Measurements from ENCODE around the gene PPHLN1.
"Not testable (repeated sequence)": the region's sequence is repeated elsewhere in the genome, so short reads cannot be mapped to it uniquely, and the experiment has no call there.

Gene PPHLN1

DNA sequence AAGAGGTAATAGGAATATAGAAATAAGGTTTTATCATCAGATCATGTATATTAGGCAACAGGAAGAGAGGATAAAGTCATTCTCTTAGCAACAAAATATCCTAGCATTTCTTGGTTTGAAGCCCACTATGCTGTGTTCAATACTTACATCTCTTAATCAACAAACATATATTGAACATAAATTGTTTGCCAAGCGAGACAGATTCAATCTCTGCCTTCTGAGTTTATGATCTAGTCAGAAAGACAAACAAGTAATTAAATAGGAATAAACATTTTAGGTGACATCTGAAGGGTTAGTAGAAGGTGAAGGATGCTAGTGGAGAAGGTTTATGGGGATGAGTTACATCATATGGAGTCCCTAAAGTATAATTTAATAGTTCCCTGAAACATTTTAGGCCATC, 54.8 kb downstream of the PPHLN1 start:
- DNase-seq: no peak

DNA sequence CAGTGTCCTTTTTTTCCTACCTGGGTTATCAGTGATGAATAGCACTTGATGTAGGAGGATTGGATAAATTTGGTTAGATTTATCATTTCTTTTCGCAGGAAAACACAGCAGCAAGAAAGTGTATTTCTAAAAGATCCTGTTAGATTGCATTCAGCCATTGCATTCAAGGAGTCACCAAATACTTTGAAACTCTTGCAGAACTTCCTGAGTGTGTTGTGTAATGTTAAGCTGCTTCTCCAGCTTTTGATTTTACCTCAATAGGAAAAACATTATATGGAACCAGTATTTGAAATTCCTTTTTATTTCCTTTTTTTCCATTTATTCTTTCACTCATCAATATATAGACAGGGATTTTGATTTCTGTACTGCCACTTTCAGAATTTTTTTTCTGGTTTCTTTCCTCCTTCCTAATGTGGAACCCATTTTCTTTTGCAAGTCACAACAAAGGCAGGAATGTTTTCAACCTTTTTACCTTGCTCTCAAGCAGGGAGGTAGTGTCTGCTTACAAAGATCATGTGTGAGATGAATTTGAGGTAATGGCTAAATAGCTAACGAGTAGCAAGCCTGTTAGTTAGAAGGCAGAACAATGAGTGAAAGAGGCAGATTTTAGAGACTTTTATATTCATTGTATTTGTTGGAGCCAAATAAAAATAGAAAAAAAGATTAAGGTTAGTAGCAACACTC, 56.2 kb downstream of the PPHLN1 start:
- DNase-seq: no peak

DNA sequence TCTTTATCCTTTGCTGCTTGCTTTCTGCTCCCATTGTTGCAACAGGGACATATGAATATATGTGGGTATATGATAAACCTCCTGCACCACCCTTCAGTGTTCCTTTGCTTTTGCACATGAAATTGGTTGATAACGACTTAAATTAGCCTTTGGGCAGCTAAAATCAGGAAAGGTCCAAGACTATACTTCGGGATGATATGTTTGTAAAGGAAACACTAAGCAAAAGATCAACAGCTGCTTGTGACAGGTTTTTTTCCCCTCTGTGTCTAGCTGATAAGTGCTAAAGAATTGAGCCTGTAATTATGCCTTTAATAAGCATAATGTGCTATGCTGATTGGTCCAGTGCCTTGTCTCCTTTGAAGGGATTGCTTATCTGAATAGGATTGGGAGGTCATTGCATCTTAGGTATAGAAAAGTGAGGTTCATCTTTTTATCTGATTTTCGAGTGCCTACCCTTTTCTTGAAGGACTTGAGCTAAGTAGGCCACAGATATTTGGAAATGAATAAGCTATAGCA, 59.4 kb downstream of the PPHLN1 start:
- no peak for DNase-seq

DNA sequence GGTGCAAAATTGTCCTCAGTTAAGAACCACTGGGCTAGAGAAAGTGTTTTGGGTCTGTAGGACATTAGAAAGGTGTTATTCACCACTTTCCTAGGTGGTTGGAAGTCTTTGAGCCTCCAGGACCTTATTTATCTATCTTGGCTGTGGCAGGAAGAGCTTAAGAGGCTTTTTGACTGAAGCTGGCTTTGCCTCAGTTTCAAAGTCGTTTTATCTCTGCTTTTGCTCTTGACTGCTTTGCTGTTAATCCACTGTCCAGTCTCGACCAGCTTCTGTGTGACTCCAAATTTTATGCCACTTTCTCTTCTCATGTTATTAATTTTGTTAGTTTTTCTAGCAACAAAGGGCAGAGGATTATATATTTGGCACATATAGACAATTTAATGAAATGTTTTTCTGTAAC, 60.3 kb downstream of the PPHLN1 start:
- no peak for DNase-seq

DNA sequence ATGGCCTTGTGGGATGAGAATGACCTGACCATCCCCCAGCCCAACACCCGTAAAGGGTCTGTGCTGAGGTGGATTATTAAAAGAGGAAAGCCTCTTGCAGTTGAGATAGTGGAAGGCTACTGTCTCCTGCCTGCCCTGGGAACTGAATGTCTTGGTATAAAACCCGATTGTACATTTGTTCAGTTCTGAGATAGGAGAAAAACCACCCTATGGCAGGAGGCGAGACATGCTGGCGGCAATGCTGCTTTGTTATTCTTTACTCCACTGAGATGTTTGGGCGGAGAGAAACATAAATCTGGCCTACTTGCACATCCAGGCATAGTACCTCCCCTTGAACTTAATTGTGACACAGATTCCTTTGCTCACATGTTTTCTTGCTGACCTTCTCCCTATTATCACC, 62.1 kb downstream of the PPHLN1 start:
- DNase-seq: not testable (repeated sequence)

DNA sequence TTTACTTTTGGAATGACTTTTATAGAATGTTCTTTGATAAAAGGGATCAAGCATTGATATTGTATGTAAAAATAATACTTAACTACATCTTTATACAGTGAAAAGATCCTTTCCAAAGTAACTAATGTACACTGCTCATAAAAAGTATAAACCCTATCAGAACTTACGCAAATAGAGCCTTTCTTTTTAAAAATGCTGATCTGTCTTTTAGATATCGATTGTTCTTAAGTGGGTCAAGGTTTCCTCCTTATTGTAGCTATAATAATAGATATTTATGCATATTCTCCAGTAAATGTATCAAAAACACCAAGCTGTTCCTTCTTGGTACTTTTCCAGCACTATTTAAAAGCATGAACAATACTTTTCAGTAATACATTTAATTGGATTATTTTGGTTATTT, 68.5 kb downstream of the PPHLN1 start:
- no peak for DNase-seq

DNA sequence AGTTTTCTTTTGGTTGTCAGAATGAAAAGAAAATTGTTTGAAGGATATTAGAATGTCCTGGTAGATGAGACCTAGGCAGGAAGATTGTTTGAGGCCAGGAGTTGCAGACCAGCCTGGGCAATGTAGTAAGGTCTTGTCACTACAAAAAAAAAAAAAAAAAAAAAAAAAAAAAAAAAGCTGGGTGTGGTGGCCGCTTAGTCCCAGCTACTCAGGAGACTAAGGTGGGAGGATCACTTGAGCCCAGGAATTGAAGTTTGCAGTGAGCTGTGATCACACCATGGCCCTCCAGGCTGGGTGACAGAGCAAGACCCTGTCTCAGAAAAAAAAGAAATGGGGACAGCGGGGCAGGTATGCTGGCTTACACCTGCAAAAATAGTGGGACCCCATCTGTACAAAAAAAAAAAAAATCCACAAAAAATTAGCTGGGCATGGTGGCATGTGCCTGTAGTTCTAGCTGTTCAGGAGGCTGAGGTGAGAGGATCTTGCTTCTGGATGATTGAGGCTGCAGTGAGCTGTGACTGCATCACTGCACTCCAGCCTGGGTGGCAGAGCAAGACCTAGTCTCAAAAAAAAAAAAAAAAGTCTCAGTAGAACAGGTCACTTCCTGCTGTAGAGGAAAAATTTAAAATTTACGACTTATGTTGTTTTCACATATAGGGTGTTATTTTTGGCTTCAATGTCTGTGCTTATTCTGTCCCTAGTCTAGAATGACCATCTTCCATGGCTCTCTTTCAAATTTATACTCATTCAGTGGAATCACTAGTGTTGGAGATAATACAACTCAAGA, 70.7 kb downstream of the PPHLN1 start:
- DNase-seq: no peak

DNA sequence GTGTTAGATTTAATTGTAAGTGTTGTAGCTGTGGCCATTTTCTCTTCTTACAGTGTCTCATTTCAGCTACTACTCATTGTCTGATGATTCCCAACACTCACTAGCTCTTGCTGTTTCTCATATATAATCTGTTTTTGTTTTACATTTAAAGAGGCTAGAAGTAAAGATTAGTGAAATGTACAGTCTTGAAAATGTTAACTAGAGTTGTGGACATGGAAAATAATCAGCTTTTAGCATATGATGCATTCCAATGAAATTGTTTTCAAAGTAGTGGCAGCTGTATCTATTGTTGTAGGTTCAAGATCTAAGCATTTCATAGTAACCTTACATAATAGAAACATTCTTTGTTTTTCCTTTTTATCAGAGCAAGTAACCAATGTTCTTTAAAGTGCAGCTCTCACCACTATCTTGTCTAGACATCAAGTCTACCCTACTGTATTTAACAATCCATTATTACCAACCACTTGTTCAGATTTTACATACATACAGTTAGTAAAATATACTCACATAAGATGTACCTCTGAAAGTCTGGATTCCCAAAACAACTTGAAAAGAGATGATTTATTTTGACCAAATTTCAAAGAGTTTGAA, 76.9 kb downstream of the PPHLN1 start:
- DNase-seq: no peak

DNA sequence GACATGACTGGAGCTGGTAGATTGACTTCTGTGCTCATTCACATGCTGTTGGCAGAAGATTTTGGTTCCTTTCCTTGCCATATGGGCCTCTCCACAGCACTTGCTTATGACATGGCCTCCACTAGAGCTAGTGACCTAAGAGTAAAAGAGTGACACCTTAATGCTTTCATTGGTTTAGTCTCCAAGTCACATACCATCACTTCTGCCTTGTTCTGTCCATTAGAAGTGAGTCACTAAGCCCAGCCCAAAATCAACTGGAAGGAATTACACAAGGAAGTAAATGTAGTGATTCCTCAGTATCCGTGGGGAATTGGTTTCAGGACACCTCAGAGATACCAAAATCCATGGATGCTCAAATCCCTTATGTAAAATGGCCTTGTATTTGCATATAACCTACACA, 81.3 kb downstream of the PPHLN1 start:
- no peak for DNase-seq

DNA sequence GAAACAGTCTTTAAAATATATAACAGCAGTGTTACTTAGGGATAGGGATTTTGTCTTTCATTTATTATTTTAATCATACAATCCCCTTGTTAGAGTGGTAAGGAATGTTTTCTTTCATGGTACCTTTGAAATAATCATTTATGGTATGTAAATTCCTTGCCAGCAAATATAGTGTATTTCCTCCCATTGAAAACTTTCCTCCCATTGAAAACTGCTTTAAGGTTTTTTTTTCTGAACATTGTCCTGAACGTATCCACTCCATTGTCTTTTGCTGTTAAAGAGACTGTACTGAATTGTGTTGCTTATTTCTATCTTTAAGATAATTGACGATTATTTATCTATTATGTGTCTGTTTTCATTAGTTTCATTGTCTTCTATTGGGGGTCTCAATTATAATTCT, 83.5 kb downstream of the PPHLN1 start:
- no peak for DNase-seq

DNA sequence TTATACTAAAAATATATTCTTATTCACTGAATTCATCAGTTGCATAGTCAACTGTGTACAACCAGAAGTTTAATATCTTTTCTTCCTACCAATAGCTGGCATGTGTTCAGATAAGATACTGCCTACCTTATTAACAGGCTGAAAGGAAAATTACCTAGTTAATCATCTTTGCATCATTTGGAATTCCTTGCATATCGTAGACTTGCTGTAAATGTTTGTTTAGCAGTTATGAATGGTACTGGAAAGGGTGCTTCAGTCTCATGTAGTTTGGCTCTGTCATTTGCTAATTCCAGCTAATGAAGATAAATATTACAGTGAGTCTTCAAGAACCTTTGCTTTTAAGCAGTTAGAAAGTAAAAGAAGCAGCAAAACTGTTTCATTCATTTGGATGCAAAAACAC, 84.4 kb downstream of the PPHLN1 start:
- no peak for DNase-seq

DNA sequence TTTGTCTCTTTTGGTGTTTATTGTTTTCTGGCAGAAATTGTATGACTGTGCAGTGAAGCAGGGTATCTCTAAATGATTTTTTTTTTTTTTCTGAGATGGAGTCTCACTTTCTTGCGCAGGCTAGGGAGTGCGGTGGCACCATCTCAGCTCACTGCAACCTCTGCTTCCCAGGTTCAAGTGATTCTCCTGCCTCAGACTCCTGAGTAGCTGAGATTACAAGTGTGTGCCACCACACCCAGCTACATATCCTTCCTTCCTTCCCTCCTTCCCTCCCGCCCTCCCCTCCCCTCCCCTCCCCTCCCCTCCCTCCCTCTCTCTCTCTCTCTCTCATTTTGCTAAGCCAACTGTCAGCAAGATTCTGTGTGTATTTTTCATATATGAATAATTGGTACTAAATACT, 94.4 kb downstream of the PPHLN1 start:
- DNase-seq: no peak

DNA sequence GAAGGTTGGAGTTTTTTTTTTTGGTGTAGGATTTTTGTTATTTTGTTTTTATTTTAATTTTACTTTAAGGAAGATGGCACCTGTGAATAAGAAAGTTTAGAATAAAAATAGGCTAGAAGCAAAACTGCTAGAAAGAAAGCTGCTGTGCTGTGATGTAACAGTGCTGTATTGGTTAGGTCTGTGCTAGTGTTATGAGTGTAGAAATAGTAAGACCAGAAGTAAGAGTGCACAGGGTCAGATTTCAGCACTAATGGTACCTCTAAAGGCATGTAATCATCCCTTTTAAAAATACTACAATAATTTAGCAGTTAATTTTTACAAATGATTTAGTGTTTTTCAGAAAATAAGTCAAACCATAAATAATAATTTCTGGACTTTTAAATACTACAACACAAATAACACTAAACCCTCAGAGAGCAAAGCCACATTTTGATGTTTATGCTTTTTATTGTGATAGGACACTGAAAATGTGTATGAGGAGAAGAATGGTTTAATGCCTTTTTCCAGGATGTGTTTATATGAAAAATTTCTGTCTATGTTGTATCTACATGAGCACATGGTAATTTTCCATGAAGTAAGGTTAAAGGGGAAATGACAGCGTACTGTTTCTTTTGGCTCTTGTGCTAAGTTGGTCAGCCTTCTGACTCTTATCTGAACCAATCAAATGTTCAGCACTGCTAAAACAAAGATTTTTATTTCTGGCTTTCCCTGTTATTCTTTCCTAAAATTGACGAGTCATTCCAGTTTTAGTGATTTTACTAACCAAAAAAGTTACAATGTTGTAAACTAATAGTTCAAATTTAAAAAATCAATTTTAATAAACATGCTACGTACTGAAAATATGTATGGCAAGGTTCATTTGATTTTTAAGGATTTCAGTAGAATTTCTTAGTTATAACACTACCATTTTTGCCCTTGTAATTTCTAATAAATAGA, 96.1 kb downstream of the PPHLN1 start:
- no peak for DNase-seq

DNA sequence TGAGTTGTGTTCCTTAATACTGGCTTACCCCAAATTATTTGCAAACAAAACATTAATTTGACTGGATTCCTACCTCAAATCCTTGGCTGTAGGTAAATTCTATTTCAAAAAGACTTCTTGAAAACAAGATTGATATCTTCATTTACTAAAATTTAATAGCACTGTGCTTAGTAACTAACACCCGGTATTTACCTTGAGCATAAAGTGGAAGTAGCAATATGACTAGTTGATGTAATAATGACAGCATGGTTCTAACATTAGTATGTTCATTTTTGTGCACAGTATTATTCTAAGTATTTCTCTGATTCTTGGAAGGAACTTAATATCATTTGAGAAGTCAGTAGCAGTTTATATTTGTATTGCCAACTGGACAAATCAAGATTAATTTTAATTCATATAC, 96.8 kb downstream of the PPHLN1 start:
- DNase-seq: no peak

DNA sequence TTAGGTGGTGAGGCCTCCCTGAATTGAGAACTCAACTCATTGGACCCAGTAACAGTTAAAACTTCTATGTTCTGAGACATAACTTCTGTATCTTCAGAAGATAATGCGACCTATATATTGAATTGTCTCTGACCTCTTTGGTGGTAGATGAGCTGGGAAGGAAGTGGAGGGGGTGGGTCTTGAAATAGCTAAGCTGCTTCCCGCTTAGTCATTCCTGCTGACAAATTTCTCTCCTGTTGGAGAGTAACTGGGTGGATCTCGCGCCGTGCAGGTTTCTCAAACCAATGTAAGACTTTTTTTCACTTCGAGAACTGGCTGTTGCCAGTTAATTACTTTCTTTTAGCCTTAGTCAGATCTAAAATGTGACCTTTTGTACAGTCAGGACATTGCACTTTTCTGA, 100.8 kb downstream of the PPHLN1 start:
- DNase-seq: no peak

DNA sequence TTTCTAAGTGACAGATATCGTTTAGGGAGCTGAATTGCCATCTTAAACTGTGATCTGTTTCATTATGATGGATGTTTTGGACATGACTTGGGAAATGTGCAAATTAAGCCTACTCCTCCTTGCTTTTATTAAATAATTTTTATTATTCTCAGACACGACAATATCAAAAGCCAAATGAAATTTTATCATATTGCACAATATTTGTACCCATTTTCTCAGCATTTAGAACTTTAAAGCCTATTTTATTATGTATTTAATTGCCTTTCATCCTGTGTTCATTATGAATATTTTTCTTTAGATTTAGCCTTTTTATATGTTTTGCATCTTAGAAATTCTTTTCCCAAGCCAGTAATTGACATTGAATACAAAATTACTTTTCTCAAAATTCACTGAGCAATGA, 102.9 kb downstream of the PPHLN1 start:
- no peak for DNase-seq

DNA sequence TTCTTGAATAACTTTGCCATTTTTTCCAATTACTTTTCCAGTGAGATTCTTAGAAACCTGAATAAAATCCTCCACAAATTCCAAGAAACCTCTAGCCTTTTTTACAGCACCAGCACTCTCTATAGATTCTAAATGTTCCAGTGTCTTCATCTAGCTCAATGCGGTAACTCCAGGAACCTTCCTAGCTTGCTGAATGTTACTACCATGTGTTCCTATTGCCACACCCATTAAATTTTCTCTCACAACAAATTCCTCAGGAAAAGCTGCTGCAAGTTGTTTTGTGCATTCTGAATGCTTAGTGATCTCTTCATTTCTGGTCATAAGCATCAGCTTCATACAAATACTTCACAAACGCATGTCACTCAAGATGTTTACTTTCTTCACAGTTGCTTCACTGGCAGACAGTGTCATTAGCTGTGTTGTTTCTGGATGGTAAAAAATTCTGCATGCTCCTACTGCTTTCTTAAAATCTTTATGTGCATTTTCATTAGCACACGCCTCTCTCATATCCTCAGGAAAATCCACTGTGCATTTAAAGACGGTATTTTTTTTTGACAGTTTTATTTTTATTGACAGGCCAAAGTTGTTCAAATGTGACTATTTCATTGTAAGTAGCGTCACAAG, 106.7 kb downstream of the PPHLN1 start:
- no peak for DNase-seq

DNA sequence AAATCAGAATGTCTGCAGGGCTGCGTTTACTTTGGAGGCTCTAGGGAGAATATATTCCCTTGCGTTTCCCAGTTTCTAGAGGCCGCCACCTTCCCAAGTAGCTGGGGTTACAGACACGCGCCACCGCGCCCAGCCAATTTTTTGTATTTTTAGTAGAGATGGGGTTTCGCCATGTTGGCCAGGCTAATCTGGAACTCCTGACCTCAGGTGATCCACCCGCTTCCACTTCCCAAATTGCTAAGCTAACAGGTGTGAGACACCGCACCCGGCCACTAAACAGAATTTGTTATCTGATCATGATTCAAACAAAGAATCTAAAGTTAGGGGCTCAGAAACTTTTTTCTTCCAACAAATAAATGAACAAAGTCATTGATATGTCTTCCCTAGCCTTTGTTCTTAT, 114.6 kb downstream of the PPHLN1 start:
- no peak for DNase-seq

DNA sequence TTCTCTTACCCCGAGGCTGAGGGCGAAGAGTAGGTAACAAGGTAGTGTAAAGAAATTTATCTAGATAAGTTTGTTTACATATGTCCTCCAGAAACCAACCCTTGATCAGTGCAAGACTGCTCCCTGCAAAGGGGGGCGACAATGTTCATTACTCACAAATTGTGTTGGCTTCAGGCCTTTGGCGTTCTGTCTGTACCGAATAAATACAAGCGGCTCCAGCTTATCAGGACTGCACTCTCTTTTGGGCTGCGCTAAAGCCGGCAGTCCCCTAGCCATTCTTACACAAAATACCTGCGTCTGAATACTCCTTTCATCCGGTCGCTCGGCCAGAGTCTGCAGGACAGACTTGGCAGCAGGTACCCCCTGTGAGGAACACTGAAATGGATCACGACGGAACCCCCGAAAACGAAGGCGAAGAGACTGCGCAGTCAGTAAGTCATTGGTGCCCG, 116.4 kb downstream of the PPHLN1 start:
- DNase-seq: no peak

DNA sequence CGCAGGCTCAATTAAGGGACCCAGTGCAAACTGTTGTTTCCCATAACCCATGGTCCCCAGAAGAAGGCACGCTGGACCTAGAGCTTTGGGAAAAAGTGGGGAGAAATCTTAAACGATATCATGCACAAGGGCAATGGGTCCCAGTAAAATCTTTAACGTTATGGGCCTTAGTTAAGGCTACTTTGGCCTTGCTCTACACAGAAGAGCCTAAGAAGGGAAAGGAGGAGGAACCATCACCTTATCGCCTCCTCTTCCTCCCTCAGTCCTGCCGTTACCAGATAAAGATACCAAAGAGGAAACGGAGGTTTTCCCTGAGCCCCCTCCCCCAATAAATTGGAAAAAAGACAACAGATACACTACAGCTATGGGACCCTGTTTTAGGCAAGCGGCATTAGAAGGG, 116.9 kb downstream of the PPHLN1 start:
- no peak for DNase-seq

DNA sequence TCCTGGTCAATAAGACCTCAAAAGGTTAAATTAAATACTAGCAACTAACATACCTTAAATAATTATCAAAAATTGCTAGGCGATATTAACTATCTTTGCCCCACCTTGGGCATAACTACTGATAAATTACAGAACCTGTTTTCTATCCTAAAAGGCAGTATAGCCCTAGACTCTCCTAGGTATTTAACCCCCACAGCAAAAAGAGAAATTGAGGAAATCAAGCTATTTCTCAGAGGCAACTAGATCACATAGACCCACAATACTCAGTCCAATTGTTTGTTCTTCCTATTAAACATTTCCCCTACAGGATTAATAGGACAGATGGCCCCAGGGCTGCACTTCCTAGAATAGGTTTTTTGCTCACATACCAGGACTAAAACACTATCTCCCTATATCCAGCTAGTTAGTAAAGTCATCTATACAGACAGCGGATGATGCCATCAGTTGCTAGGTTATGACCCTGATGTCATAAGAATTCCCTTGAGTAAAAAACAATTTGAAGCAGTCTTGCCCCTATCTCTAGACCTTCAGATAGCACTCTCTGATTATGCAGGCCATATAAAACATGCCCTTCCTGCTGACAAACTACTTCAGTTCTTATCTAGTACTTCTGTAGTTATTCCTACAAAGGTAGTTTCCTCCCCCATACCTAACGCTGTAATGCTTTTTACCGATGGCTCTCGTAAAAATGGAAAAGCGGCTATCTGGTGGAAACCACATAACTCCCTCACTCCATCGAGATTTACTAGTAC, 118.4 kb downstream of the PPHLN1 start:
- DNase-seq: no peak

DNA sequence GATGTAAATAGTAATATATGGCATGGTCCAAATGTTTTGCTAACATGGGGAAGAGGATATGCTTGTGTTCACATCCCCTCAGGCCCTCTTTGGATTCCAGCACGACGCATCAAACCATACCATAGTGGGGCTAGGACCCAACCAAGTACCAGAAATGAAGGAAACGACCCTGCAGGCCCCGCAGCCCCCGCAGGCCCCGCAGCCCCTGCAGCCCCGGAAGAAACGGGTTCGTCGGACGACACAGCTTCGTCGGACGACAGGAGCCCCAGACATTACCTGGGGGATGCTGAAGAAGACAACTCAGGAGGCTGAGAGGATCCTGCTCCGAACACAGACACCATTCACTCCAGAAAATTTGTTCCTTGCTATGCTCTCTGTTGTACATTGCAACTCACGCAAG, 119.9 kb downstream of the PPHLN1 start:
- DNase-seq: no peak
